Lung (tissue), 12 donors: ENCODE results near the gene CATSPERE. TPM values are rescaled to one million over a fixed set of nuclear protein-coding genes. Genes with fewer than 3 reads are reported as not detected.

Experiments
- ATAC-seq: fragments of 200-7000 bp; cut with Tn5 transposase; one replicate; pipeline ENCODE4 v1.9.1; 2020; ENCODE audit warnings: moderate number of reproducible peaks; ENCODE audit not compliant: insufficient read depth, low FRiP score
- DNase-seq, 3 donors: peaks; one replicate each; pipeline ENCODE4 v3.0.0-alpha.2; 2013 to 2017
- H3K27ac ChIP-seq, 2 donors: one replicate each; pipeline ENCODE4 v1.5.1; 2013; ENCODE audit warnings: mild to moderate bottlenecking in 2 of 2, moderate library complexity in 2 of 2, control low read depth in 1 of 2, inconsistent platforms in 1 of 2, low read depth in 1 of 2, low read length in 1 of 2
- H3K27me3 ChIP-seq, 3 donors: one replicate each; pipeline ENCODE4 v1.5.1; 2013; ENCODE audit warnings: low read length in 2 of 3; ENCODE audit not compliant: control insufficient read depth in 3 of 3, insufficient read depth in 3 of 3
- H3K36me3 ChIP-seq, 4 donors: one replicate each; pipeline ENCODE4 v1.5.1; 2013; ENCODE audit warnings: low read length in 4 of 4, mild to moderate bottlenecking in 1 of 4, moderate library complexity in 1 of 4; ENCODE audit not compliant: control insufficient read depth in 4 of 4, insufficient read depth in 4 of 4
- H3K4me1 ChIP-seq, 5 donors: one replicate each; pipeline ENCODE4 v1.5.1; 2013; ENCODE audit warnings: low read length in 5 of 5, mild to moderate bottlenecking in 2 of 5, moderate library complexity in 1 of 5; ENCODE audit not compliant: control insufficient read depth in 5 of 5, insufficient read depth in 5 of 5
- H3K4me3 ChIP-seq: one replicate; pipeline ENCODE4 v1.5.1; 2013; ENCODE audit warnings: mild to moderate bottlenecking, control low read depth, moderate library complexity
- H3K9ac ChIP-seq, 2 donors: one replicate each; pipeline ENCODE4 v1.5.1; 2013; ENCODE audit warnings: low read length in 2 of 2, control low read depth in 1 of 2; ENCODE audit not compliant: insufficient read depth in 1 of 2
- H3K9me3 ChIP-seq, 4 donors: one replicate each; pipeline ENCODE4 v1.5.1; 2013; ENCODE audit warnings: low read length in 3 of 4, mild to moderate bottlenecking in 1 of 4, moderate library complexity in 1 of 4; ENCODE audit not compliant: control insufficient read depth in 4 of 4, insufficient read depth in 3 of 4
- WGBS, 2 donors: extraction: QIAGEN DNeasy Blood & Tissue Kit; methylation state at CpG; one replicate each; pipeline ENCODE4 v1.1.7; 2013; 5-methylcytosine and 5-hydroxymethylcytosine counted together
- polyA plus RNA-seq, 2 donors: library from polyadenylated mRNA; stranded (reverse); fragments of 200-250 nt; gene quantifications; one replicate each; pipeline ENCODE4 v1.2.1, GENCODE V29; 2013
- total RNA-seq, 2 donors: library from RNA; depleted of rRNA in 1 of 2; stranded (reverse); fragments of >200 nt in 1 of 2; gene quantifications; one replicate each; pipeline ENCODE4 v1.2.1, GENCODE V29; 2014 to 2021
- TF ChIP-seq, protein P1 (sequence below): IDR thresholded peaks from 2 replicates; pipeline ENCODE4 v1.5.1; 2012; ENCODE audit warnings: mild to moderate bottlenecking; ENCODE audit errors: control extremely low read depth, extremely low read depth
- donor health status: control.
- donor health status: control.
- donor health status: Bipolar disorder and iron deficiency.
- donor health status: healthy.
- donor health status: DM: yes; HTN: yes; CAD: no.

Gene CATSPERE
- total and polyA plus RNA-seq, 4 donors, result 0.30 to 2.7 (median 1.4) TPM

DNA sequence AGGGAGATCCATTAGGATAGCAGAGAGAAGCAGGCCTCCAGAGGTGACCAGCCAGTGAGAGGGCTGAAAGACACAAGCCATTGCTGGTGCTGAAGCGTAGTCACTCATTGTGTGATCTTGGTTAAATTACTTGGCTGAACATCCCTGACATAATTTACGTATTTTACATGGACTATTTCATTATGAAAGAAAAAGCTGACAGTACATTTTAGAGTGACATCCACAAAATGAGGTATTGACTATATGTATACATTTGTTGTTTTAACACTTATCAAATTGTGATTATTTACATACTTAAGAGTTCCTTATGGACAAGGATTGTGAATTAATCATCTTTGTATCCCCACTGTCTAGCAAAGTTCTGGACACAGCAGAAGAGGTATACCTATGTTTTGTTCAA lies 206.7 kb downstream of the CATSPERE start:
- no peak overlapping the region for H3K27ac ChIP-seq
- WGBS, 2 donors, result 97 to 99% methylated on average over 2 of the region's 2 CpGs
- ATAC-seq, result no peak
- H3K9ac ChIP-seq, result no peak overlapping the region
- TF ChIP-seq, protein P1, sequence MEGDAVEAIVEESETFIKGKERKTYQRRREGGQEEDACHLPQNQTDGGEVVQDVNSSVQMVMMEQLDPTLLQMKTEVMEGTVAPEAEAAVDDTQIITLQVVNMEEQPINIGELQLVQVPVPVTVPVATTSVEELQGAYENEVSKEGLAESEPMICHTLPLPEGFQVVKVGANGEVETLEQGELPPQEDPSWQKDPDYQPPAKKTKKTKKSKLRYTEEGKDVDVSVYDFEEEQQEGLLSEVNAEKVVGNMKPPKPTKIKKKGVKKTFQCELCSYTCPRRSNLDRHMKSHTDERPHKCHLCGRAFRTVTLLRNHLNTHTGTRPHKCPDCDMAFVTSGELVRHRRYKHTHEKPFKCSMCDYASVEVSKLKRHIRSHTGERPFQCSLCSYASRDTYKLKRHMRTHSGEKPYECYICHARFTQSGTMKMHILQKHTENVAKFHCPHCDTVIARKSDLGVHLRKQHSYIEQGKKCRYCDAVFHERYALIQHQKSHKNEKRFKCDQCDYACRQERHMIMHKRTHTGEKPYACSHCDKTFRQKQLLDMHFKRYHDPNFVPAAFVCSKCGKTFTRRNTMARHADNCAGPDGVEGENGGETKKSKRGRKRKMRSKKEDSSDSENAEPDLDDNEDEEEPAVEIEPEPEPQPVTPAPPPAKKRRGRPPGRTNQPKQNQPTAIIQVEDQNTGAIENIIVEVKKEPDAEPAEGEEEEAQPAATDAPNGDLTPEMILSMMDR, result no peak
- H3K27me3 ChIP-seq, result no peaks in the 10 kb centered on the region
- peaks cover 0 to 18% (median 6%) of the 10 kb centered on the region in 5 donors for H3K4me1 ChIP-seq
- H3K4me3 ChIP-seq, result no peak overlapping the region
- no peak for DNase-seq
- no peaks in the 10 kb centered on the region for H3K36me3 ChIP-seq
- H3K9me3 ChIP-seq, result no peaks in the 10 kb centered on the region

DNA sequence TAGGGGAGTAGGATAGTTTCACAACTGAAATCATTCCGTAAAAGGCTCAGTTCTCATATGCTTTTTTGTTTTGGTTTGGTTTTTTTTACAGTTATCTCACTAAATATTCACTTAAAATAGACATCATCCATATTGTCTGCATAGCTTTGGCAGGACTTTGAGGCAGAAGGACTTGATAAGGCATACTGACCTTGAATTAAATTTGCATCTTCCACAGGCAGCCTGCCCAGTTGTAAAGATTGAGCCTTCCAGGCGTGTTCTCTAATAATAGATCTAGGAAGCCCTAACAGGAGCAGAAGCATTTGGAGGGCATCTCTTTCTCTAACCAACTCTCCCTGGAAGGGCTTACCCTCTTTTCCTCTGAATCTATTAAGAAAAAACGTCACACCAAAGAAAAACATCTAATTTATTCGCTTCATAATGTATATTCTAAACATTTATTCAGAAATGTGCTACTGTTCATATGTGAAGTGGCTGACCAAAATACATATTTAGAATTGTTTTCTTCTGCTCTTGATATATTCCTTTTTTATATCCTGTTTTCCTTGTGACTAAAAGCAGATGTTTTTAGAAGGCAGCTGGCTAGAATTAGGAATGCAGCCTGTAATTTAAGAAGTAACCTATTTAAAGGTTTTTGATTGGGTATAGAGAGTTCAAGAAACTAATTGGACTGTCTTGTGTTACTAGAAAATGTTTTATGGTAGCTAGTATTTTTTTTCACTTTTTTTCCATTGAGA lies 212.0 kb downstream of the CATSPERE start:
- H3K9ac ChIP-seq, result peak overlapping the region in 1 of 2 donors; percentile 8
- ATAC-seq (no peak), DNase-seq (peak; percentile 61 to 89 (median 84))
- WGBS, 2 donors, result 49 to 63% methylated on average over 4 of the region's 4 CpGs
- H3K27ac ChIP-seq, result peak overlapping the region in 1 of 2 donors; percentile 49
- no peak overlapping the region for H3K4me3 ChIP-seq
- H3K9me3 ChIP-seq, result no peaks in the 10 kb centered on the region
- H3K36me3 ChIP-seq, result no peaks in the 10 kb centered on the region
- H3K4me1 ChIP-seq, result peaks cover 2 to 16% (median 5%) of the 10 kb centered on the region in 5 donors
- no peaks in the 10 kb centered on the region for H3K27me3 ChIP-seq
- TF ChIP-seq, protein P1, result no peak

DNA sequence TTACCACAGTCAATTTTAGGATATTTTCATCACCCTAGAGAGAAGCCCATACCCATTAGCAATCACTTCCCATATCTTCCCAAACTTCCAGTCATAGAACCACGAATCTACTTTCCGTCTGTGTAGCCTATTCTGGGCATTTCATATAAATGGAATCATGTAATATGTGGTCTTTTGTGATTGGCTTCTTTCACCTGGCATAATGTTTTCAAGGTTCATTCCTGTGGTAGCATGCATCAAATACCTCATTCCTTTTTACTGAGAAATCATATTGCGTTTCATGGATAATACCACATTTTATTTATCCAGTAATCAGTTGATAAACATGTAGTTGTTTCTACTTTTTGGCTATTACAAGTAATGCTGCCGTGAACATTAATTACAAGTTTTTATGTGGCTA lies 213.4 kb downstream of the CATSPERE start:
- WGBS, 2 donors, result 69% methylated on average over 4 of the region's 4 CpGs
- peaks cover 0 to 26% (median 11%) of the 10 kb centered on the region in 5 donors for H3K4me1 ChIP-seq
- no peaks in the 10 kb centered on the region for H3K9me3 ChIP-seq
- H3K4me3 ChIP-seq, result no peak overlapping the region
- no peak overlapping the region for H3K9ac ChIP-seq
- H3K27ac ChIP-seq, result no peak overlapping the region
- ATAC-seq (no peak), DNase-seq (no peak)
- H3K36me3 ChIP-seq, result no peaks in the 10 kb centered on the region
- TF ChIP-seq, protein P1, result no peak
- H3K27me3 ChIP-seq, result no peaks in the 10 kb centered on the region

DNA sequence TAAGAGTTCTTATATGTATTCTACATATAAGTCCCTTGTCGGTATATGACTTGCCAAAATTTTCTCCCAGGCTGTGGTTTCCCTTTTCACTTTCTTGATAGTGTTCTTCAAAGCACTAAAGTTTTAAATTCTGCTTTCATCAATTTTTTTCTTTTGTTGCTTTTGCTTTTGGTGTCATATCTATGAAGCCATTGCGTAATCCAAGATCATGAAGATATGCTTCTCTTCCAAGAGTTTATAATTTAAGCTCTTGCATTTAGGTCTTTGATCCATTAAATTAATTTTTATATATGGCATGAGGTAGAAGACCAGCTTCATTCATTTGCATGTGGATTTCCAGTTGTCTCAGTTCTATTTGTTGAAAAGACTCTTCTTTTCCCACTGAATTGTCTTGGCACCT lies 214.1 kb downstream of the CATSPERE start:
- WGBS, 2 donors, result 96% methylated on average over 2 of the region's 2 CpGs
- Histone ChIP-seq H3K27me3 (no peaks in the 10 kb centered on the region), H3K36me3 (no peaks in the 10 kb centered on the region), H3K9me3 (no peaks in the 10 kb centered on the region), H3K4me3 (no peak overlapping the region), H3K9ac (no peak overlapping the region), H3K27ac (no peak overlapping the region), H3K4me1 (peaks cover 2 to 26% (median 12%) of the 10 kb centered on the region in 5 donors)
- TF ChIP-seq, protein P1, result no peak
- ATAC-seq, result no peak
- no peak for DNase-seq
